Thyroid gland (tissue), 4 donors: Measurements from ENCODE around the gene CERCAM.

Source experiments
- POLR2A ChIP-seq, 2 donors: fragments of 450-650 bp; IDR thresholded peaks; one replicate each; pipeline ENCODE4 v1.6.1; 2017; ENCODE audit warnings: antibody characterized with exemption in 2 of 2, mild to moderate bottlenecking in 2 of 2, moderate library complexity in 1 of 2
- TF ChIP-seq, protein P1 (sequence below), 6 experiments: fragments of 200-600 bp in 3 of 6; fragments of 450-650 bp in 3 of 6; sonication (generic) in 3 of 6; IDR thresholded peaks; one replicate each; pipeline ENCODE4 v1.5.1; 2016 to 2019; ENCODE audit warnings: antibody characterized with exemption in 6 of 6, mild to moderate bottlenecking in 2 of 6, inconsistent platforms in 1 of 6, moderate library complexity in 1 of 6

DNA sequence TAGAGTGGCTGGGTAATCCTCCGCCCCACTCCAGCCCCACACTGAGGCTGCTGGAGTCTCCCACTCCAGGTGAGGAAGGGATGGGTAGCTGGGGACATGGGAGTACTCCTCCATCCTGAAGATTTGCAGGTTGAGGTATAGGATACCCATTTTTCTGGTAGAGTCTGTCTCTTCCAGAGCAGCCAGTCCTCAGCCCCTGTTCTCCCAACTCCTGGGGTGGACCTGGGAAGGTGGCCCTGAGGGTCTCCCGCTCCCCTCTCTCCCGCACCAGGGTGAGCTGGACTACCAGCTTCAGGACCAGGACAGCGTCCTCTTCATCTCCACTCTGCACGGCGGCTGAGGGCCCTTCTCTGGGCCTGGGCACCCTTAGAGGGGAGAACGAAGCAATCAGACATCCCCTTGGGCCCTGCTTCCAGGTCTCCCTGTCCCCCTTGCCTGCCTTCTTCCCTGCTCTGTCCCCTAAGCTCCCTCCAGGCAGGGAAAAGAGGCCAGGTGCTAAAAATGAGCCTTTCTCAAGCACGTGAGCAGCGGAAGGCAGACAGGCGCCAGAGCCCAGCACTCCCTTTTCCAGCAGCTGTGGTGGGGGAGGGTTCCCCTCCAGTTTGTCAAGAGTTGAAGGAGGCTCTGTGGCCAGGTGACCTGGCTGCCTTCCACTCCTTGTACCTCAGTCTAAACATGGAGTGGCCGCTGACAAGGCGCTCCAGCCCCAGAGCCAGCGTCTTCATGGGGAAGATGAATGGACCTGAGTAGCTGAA is 31.1 kb upstream of the CERCAM start:
- TF ChIP-seq, protein P1, sequence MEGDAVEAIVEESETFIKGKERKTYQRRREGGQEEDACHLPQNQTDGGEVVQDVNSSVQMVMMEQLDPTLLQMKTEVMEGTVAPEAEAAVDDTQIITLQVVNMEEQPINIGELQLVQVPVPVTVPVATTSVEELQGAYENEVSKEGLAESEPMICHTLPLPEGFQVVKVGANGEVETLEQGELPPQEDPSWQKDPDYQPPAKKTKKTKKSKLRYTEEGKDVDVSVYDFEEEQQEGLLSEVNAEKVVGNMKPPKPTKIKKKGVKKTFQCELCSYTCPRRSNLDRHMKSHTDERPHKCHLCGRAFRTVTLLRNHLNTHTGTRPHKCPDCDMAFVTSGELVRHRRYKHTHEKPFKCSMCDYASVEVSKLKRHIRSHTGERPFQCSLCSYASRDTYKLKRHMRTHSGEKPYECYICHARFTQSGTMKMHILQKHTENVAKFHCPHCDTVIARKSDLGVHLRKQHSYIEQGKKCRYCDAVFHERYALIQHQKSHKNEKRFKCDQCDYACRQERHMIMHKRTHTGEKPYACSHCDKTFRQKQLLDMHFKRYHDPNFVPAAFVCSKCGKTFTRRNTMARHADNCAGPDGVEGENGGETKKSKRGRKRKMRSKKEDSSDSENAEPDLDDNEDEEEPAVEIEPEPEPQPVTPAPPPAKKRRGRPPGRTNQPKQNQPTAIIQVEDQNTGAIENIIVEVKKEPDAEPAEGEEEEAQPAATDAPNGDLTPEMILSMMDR (IDR thresholded peaks at IDR 0.05), result no peak
- TF ChIP-seq POLR2A (IDR thresholded peaks at IDR 0.05), result no peak
